Measurements from ENCODE around the gene ANAPC2.

ANAPC2 gene

GRCh38 chr9:137184881-137185660 lies 3.3 kb downstream of the ANAPC2 start:
- Mint-ChIP-seq H3K4me1 (peaks cover 28 to 53% of the 10 kb centered on the region in 2 donors), H3K36me3 (peaks cover 26 to 52% of the 10 kb centered on the region in 2 donors), H3K4me3 (no peak overlapping the region), H3K27ac (no peak overlapping the region), H3K27me3 (no peaks in the 10 kb centered on the region), H3K9me3 (no peaks in the 10 kb centered on the region)
- ATAC-seq (replicated peaks) = no peak
- DNase-seq = no peak

GRCh38 chr9:137183980-137184595 lies 4.3 kb downstream of the ANAPC2 start:
- Mint-ChIP-seq H3K27me3 (no peaks in the 10 kb centered on the region), H3K36me3 (peaks cover 31 to 56% of the 10 kb centered on the region in 2 donors), H3K9me3 (no peaks in the 10 kb centered on the region), H3K4me3 (no peak overlapping the region), H3K27ac (no peak overlapping the region), H3K4me1 (peaks cover 23 to 44% of the 10 kb centered on the region in 2 donors)
- ATAC-seq (replicated peaks) (no peak), DNase-seq (no peak)

GRCh38 chr9:137182836-137183235 lies 5.5 kb downstream of the ANAPC2 start:
- H3K9me3 Mint-ChIP-seq = no peaks in the 10 kb centered on the region
- H3K4me3 Mint-ChIP-seq = no peak overlapping the region
- H3K27me3 Mint-ChIP-seq = no peaks in the 10 kb centered on the region
- peaks cover 33 to 58% of the 10 kb centered on the region in 2 donors for H3K36me3 Mint-ChIP-seq
- no peak overlapping the region for H3K27ac Mint-ChIP-seq
- DNase-seq (no peak), ATAC-seq (replicated peaks) (no peak)
- peaks cover 20 to 36% of the 10 kb centered on the region in 2 donors for H3K4me1 Mint-ChIP-seq

- ATAC-seq (replicated peaks) (no peak), DNase-seq (no peak)
- Mint-ChIP-seq H3K27ac (no peak overlapping the region), H3K4me1 (peaks cover 12 to 24% of the 10 kb centered on the region in 2 donors), H3K27me3 (no peaks in the 10 kb centered on the region), H3K36me3 (peaks cover 35 to 60% of the 10 kb centered on the region in 2 donors), H3K4me3 (no peak overlapping the region), H3K9me3 (no peaks in the 10 kb centered on the region)
Observed at GRCh38 chr9:137181680-137182079, 6.7 kb downstream of the ANAPC2 start.

GRCh38 chr9:137180491-137180890 lies 7.9 kb downstream of the ANAPC2 start:
- H3K4me3 Mint-ChIP-seq = no peak overlapping the region
- H3K27me3 Mint-ChIP-seq = no peaks in the 10 kb centered on the region
- no peak overlapping the region for H3K27ac Mint-ChIP-seq
- peaks cover 37 to 58% of the 10 kb centered on the region in 2 donors for H3K36me3 Mint-ChIP-seq
- DNase-seq (no peak), ATAC-seq (replicated peaks) (no peak)
- no peaks in the 10 kb centered on the region for H3K9me3 Mint-ChIP-seq
- H3K4me1 Mint-ChIP-seq = peaks cover 10 to 19% of the 10 kb centered on the region in 2 donors

- no peak overlapping the region for H3K27ac Mint-ChIP-seq
- peaks cover 8 to 15% of the 10 kb centered on the region in 2 donors for H3K4me1 Mint-ChIP-seq
- no peaks in the 10 kb centered on the region for H3K27me3 Mint-ChIP-seq
- ATAC-seq (replicated peaks) (no peak), DNase-seq (no peak)
- H3K4me3 Mint-ChIP-seq = no peak overlapping the region
- H3K9me3 Mint-ChIP-seq = no peaks in the 10 kb centered on the region
- H3K36me3 Mint-ChIP-seq = peaks cover 37 to 55% of the 10 kb centered on the region in 2 donors
Observed at GRCh38 chr9:137179761-137180160, 8.6 kb downstream of the ANAPC2 start.

GRCh38 chr9:137178939-137179630 lies 9.3 kb downstream of the ANAPC2 start:
- Mint-ChIP-seq H3K36me3 (peaks cover 33 to 48% of the 10 kb centered on the region in 2 donors), H3K4me1 (peaks cover 2 to 9% of the 10 kb centered on the region in 2 donors), H3K27ac (no peak overlapping the region), H3K4me3 (no peak overlapping the region), H3K27me3 (no peaks in the 10 kb centered on the region), H3K9me3 (no peaks in the 10 kb centered on the region)
- ATAC-seq (replicated peaks) = no peak
- no peak for DNase-seq

- DNase-seq (no peak), ATAC-seq (replicated peaks) (no peak)
- no peak overlapping the region for H3K27ac Mint-ChIP-seq
- H3K4me1 Mint-ChIP-seq = peaks cover 2 to 6% of the 10 kb centered on the region in 2 donors
- peaks cover 26 to 41% of the 10 kb centered on the region in 2 donors for H3K36me3 Mint-ChIP-seq
- H3K4me3 Mint-ChIP-seq = no peak overlapping the region
- no peaks in the 10 kb centered on the region for H3K9me3 Mint-ChIP-seq
- peaks cover 0 to 1% of the 10 kb centered on the region in 2 donors for H3K27me3 Mint-ChIP-seq
Observed at GRCh38 chr9:137178201-137178938, 10.0 kb downstream of the ANAPC2 start.

GRCh38 chr9:137176302-137177182 lies 11.8 kb downstream of the ANAPC2 start:
- Mint-ChIP-seq H3K9me3 (no peaks in the 10 kb centered on the region), H3K27ac (peak overlapping the region; percentile 71), H3K4me3 (no peak overlapping the region), H3K27me3 (peaks cover 2 to 7% of the 10 kb centered on the region in 2 donors), H3K36me3 (peaks cover 19 to 29% of the 10 kb centered on the region in 2 donors), H3K4me1 (peaks cover 5 to 11% of the 10 kb centered on the region in 2 donors)
- ATAC-seq (replicated peaks) (peak; percentile 61 to 72), DNase-seq (no peak)

GRCh38 chr9:137175345-137175961 lies 12.9 kb downstream of the ANAPC2 start:
- Mint-ChIP-seq H3K27me3 (peaks cover 11 to 13% of the 10 kb centered on the region in 2 donors), H3K4me3 (no peak overlapping the region), H3K27ac (no peak overlapping the region), H3K36me3 (peaks cover 19 to 23% of the 10 kb centered on the region in 2 donors), H3K9me3 (no peaks in the 10 kb centered on the region), H3K4me1 (peaks cover 7 to 18% of the 10 kb centered on the region in 2 donors)
- ATAC-seq (replicated peaks) (no peak), DNase-seq (no peak)

- H3K4me3 Mint-ChIP-seq = no peak overlapping the region
- peaks cover 15 to 18% of the 10 kb centered on the region in 2 donors for H3K36me3 Mint-ChIP-seq
- DNase-seq = no peak
- H3K27me3 Mint-ChIP-seq = peaks cover 17 to 18% of the 10 kb centered on the region in 2 donors
- peaks cover 9 to 23% of the 10 kb centered on the region in 2 donors for H3K4me1 Mint-ChIP-seq
- no peak overlapping the region for H3K27ac Mint-ChIP-seq
- H3K9me3 Mint-ChIP-seq = no peaks in the 10 kb centered on the region
- peak in 1 of 2 donors; percentile 13 for ATAC-seq (replicated peaks)
Observed at GRCh38 chr9:137174722-137175293, 13.6 kb downstream of the ANAPC2 start.

GRCh38 chr9:137173796-137174664 lies 14.3 kb downstream of the ANAPC2 start:
- peaks cover 19 to 22% of the 10 kb centered on the region in 2 donors for H3K27me3 Mint-ChIP-seq
- peaks cover 7 to 11% of the 10 kb centered on the region in 2 donors for H3K36me3 Mint-ChIP-seq
- DNase-seq (no peak), ATAC-seq (replicated peaks) (no peak)
- H3K9me3 Mint-ChIP-seq = no peaks in the 10 kb centered on the region
- H3K4me1 Mint-ChIP-seq = peaks cover 7 to 27% of the 10 kb centered on the region in 2 donors
- no peak overlapping the region for H3K27ac Mint-ChIP-seq
- H3K4me3 Mint-ChIP-seq = no peak overlapping the region
